GM23248 (cell line): ENCODE data around the gene CFAP61. TPM values are rescaled to one million over a fixed set of nuclear protein-coding genes. Genes with fewer than 3 reads are reported as not detected.

ENCODE experiments used
- DNase-seq: peaks from one replicate; pipeline ENCODE4 v3.0.0-alpha.2; 2015
- H2AFZ ChIP-seq: fragments of 200-600 bp; sonication (generic); 2 replicates; pipeline ENCODE4 v1.6.1; 2016; ENCODE audit warnings: antibody characterized with exemption
- H3F3A ChIP-seq: fragments of 200-600 bp; sonication (generic); 2 replicates; pipeline ENCODE4 v1.6.1; 2016; ENCODE audit warnings: mild to moderate bottlenecking, antibody characterized with exemption, mixed run types; ENCODE audit not compliant: insufficient read depth
- H3K27ac ChIP-seq: fragments of 200-600 bp; sonication (generic); 2 replicates; pipeline ENCODE4 v1.5.1; 2016; ENCODE audit warnings: mild to moderate bottlenecking
- H3K27me3 ChIP-seq: fragments of 200-600 bp; sonication (generic); replicated peaks from 2 replicates; pipeline ENCODE4 v1.6.1; 2016; ENCODE audit warnings: mild to moderate bottlenecking; ENCODE audit not compliant: insufficient read depth
- H3K36me3 ChIP-seq: fragments of 200-600 bp; sonication (generic); 2 replicates; pipeline ENCODE4 v1.6.1; 2016; ENCODE audit warnings: low read depth, mild to moderate bottlenecking
- H3K4me1 ChIP-seq: fragments of 200-600 bp; sonication (generic); 2 replicates; pipeline ENCODE4 v1.6.1; 2016; ENCODE audit warnings: mild to moderate bottlenecking; ENCODE audit not compliant: insufficient read depth
- H3K4me2 ChIP-seq: fragments of 200-600 bp; sonication (generic); one replicate; pipeline ENCODE4 v1.6.1; 2016; ENCODE audit warnings: mild to moderate bottlenecking; ENCODE audit not compliant: unreplicated experiment
- H3K4me3 ChIP-seq: fragments of 200-600 bp; sonication (generic); 2 replicates; pipeline ENCODE4 v1.5.1; 2016; ENCODE audit warnings: mild to moderate bottlenecking
- H3K79me2 ChIP-seq: fragments of 200-600 bp; sonication (generic); 2 replicates; pipeline ENCODE4 v1.6.1; 2016; ENCODE audit warnings: mild to moderate bottlenecking; ENCODE audit not compliant: insufficient read depth
- H3K9ac ChIP-seq: fragments of 200-600 bp; sonication (generic); 2 replicates; pipeline ENCODE4 v1.6.1; 2016; ENCODE audit warnings: mild to moderate bottlenecking
- H3K9me2 ChIP-seq: fragments of 200-600 bp; sonication (generic); 2 replicates; pipeline ENCODE4 v1.6.1; 2016; ENCODE audit warnings: mixed run types, mild to moderate bottlenecking, moderate library complexity; ENCODE audit not compliant: insufficient read depth
- H3K9me3 ChIP-seq: fragments of 200-600 bp; sonication (generic); one replicate; pipeline ENCODE4 v1.6.1; 2017; ENCODE audit warnings: low read depth
- H4K20me1 ChIP-seq: fragments of 200-600 bp; sonication (generic); 2 replicates; pipeline ENCODE4 v1.6.0; 2016; ENCODE audit not compliant: insufficient read depth
- EZH2 ChIP-seq: fragments of 200-600 bp; sonication (generic); IDR thresholded peaks from 2 replicates; pipeline ENCODE4 v1.6.1; 2018; ENCODE audit warnings: antibody characterized with exemption, mild to moderate bottlenecking; ENCODE audit not compliant: insufficient read depth, poor library complexity, severe bottlenecking
- EZH2phosphoT487 ChIP-seq: fragments of 200-600 bp; sonication (generic); IDR thresholded peaks from 2 replicates; pipeline ENCODE4 v1.6.1; 2018; ENCODE audit warnings: antibody characterized with exemption, moderate library complexity, mild to moderate bottlenecking, low read depth; ENCODE audit not compliant: insufficient read depth
- WGBS, 2 experiments: methylation state at CpG; one replicate each; pipeline ENCODE4 v1.1.6; 2015 to 2017; ENCODE audit warnings: low lambda C conversion rate in 2 of 2, low coverage in 1 of 2; ENCODE audit errors: missing lambda C conversion rate in 2 of 2; 5-methylcytosine and 5-hydroxymethylcytosine counted together
- in situ Hi-C: fragments of 300-500 bp; cut with MboI; formaldehyde crosslinking; loops from 2 replicates; pipeline ENCODE4 v1.15.0; 2020
- polyA plus RNA-seq: library from polyadenylated mRNA; unstranded; fragments of >200 nt; fragmentation: Nextera tagmentation; extraction: Ambion mirVana; gene quantifications from 2 replicates; pipeline ENCODE4 v1.2.1, GENCODE V29; 2016
- total RNA-seq: library from RNA; depleted of rRNA; stranded (reverse); fragments of >200 nt; shearing (Covaris generic); gene quantifications from 2 replicates; pipeline ENCODE4 v1.2.3, GENCODE V29; 2014

The CFAP61 gene
- total and polyA plus RNA-seq, 2 experiments from 2014 or later = not detected

- Histone ChIP-seq H2AFZ (no peak overlapping the region), H3K9me2 (no peaks in the 10 kb centered on the region), H3K79me2 (no peaks in the 10 kb centered on the region), H3K4me3 (no peak overlapping the region), H4K20me1 (no peaks in the 10 kb centered on the region), H3K4me1 (no peaks in the 10 kb centered on the region), H3K36me3 (no peaks in the 10 kb centered on the region), H3K27ac (no peak overlapping the region), H3K4me2 (no peak overlapping the region), H3F3A (no peaks in the 10 kb centered on the region), H3K9ac (no peak overlapping the region), H3K9me3 (no peaks in the 10 kb centered on the region), H3K27me3 (no peaks in the 10 kb centered on the region)
- WGBS, 2 experiments = 68 to 82% methylated on average over 3 of the region's 3 CpGs
- TF ChIP-seq EZH2 (no peak), EZH2phosphoT487 (no peak)
- no peak for DNase-seq
- in situ Hi-C loops = no loop called here
These were observed 349.7 kb downstream of the CFAP61 start for GRCh38 chr20:20401991-20402390.

DNA sequence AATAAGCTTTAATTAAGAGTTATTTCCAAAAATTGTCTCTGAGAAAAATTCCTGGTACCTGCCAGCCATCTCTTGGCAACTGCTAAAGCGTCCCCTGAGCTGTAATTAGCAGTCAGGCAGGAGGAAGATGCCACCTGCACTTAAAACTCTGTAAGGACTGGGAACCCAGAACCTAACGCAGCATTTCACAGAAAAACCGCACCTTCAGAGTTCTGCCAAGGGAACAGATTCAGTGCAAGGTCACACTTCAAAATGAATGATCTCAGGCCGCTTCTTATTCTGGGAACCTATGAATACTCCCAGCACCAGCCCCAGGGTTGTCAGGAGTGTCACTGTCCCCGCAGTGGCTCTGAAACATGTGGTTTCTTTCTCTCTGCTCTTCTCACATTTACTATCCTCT is 352.3 kb downstream of the CFAP61 start:
- no peak overlapping the region for H3K4me3 ChIP-seq
- H3K4me1 ChIP-seq = no peaks in the 10 kb centered on the region
- H3K9me3 ChIP-seq = no peaks in the 10 kb centered on the region
- no peaks in the 10 kb centered on the region for H3K27me3 ChIP-seq
- H4K20me1 ChIP-seq = no peaks in the 10 kb centered on the region
- no peak overlapping the region for H2AFZ ChIP-seq
- H3K9ac ChIP-seq = no peak overlapping the region
- H3K27ac ChIP-seq = no peak overlapping the region
- no peaks in the 10 kb centered on the region for H3K79me2 ChIP-seq
- in situ Hi-C loops = no loop called here
- no peak overlapping the region for H3K4me2 ChIP-seq
- no peaks in the 10 kb centered on the region for H3K9me2 ChIP-seq
- WGBS, 2 experiments = 76 to 78% methylated on average over 5 of the region's 5 CpGs
- H3F3A ChIP-seq = no peaks in the 10 kb centered on the region
- no peak for TF ChIP-seq EZH2phosphoT487
- no peak for TF ChIP-seq EZH2
- DNase-seq = no peak
- H3K36me3 ChIP-seq = no peaks in the 10 kb centered on the region

DNA sequence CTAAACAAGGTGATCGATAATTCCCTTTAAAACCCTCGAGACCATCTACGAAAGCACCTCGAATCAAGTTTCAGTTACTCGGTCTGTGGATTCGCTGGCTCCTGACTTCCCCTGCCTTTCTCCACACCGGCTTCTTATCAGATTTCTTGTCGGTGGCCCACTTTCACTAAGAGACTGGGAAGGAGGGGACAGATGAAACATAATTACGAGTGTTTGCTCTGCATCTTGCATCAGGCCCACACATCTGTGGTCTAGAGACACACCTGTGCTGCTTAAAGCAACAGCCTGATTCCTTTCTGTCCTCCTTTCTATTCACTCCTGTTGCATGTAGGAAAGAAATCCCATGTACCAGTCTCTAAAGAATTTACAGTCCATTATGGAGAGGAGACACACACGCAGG is 353.3 kb downstream of the CFAP61 start:
- no peaks in the 10 kb centered on the region for H3K4me1 ChIP-seq
- no peak overlapping the region for H3K4me3 ChIP-seq
- in situ Hi-C loops = no loop called here
- H3K79me2 ChIP-seq = no peaks in the 10 kb centered on the region
- no peak overlapping the region for H2AFZ ChIP-seq
- no peak overlapping the region for H3K9ac ChIP-seq
- H3K27me3 ChIP-seq = no peaks in the 10 kb centered on the region
- H3K4me2 ChIP-seq = no peak overlapping the region
- no peaks in the 10 kb centered on the region for H3K9me3 ChIP-seq
- no peaks in the 10 kb centered on the region for H3K36me3 ChIP-seq
- H4K20me1 ChIP-seq = no peaks in the 10 kb centered on the region
- WGBS, 2 experiments = 89 to 91% methylated on average over 10 of the region's 10 CpGs
- no peak for TF ChIP-seq EZH2
- no peak for TF ChIP-seq EZH2phosphoT487
- no peaks in the 10 kb centered on the region for H3K9me2 ChIP-seq
- no peak for DNase-seq
- H3K27ac ChIP-seq = no peak overlapping the region
- no peaks in the 10 kb centered on the region for H3F3A ChIP-seq

GRCh38 chr20:20406306-20406705 is 354.0 kb downstream of the CFAP61 start:
- Histone ChIP-seq H3K79me2 (no peaks in the 10 kb centered on the region), H3K9me2 (no peaks in the 10 kb centered on the region), H3K4me3 (no peak overlapping the region), H2AFZ (no peak overlapping the region), H3K27ac (no peak overlapping the region), H3F3A (no peaks in the 10 kb centered on the region), H3K9me3 (no peaks in the 10 kb centered on the region), H3K27me3 (no peaks in the 10 kb centered on the region), H3K36me3 (no peaks in the 10 kb centered on the region), H3K9ac (no peak overlapping the region), H3K4me2 (no peak overlapping the region), H4K20me1 (no peaks in the 10 kb centered on the region), H3K4me1 (no peaks in the 10 kb centered on the region)
- 92 to 94% methylated on average over 2 of the region's 2 CpGs for WGBS, 2 experiments
- TF ChIP-seq EZH2phosphoT487 (no peak), EZH2 (no peak)
- DNase-seq = no peak
- in situ Hi-C loops = no loop called here
